ENCODE measurements around the gene HSPA9. TPM values are rescaled to one million over a fixed set of nuclear protein-coding genes. Genes with fewer than 3 reads are reported as not detected.

The HSPA9 gene
- polyA plus RNA-seq, 1 donor (not counting 4 experiments of a cell fraction or from before 2014, with no cell fraction given) = 195 TPM

DNA sequence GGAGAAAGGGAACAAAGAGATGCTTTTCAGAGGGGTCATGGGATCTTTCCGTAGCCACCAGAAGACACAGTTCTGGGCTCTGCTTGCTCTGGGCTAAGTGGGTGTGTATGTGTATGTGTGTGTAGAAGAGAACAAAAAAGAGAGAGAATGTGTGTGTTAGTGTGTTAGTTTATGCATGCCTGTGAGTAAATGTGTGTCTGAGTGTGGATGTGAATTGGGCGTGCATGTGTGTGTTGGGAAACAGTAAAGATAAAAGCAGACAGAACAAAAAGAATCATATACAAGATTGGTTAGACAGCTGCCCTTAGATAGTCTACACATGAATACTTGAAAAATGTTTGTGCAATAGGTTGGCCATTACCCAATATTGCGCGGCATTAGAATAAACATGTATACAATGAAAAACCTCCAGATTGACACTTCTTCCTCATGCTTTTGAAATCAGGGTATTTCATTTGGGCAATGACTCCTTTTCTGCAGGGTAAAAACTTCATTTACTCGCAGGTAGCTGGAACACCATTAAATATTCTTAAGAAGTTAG, 36.5 kb upstream of the HSPA9 start:
- Histone ChIP-seq H3K27ac (ENCODE audit: control insufficient read depth, insufficient read depth, low read length) (no peak overlapping the region), H3K9me1 (ENCODE audit: control insufficient read depth, extremely low read depth, insufficient read depth, low read length) (no peaks in the 10 kb centered on the region), H3K79me2 (ENCODE audit: control insufficient read depth, insufficient read depth, low read length) (no peaks in the 10 kb centered on the region), H3K4me3 (ENCODE audit: control insufficient read depth in 2 of 3, extremely low read depth in 1 of 3, insufficient read depth in 2 of 3, low read depth in 1 of 3, low read length in 3 of 3) (peak overlapping the region in 1 of 3 experiments; percentile 3), H3K4me2 (ENCODE audit: control insufficient read depth, extremely low read depth, insufficient read depth, low read depth, low read length) (peak overlapping the region; percentile 37), H3K9me3 (ENCODE audit: control insufficient read depth, low read depth, low read length) (no peaks in the 10 kb centered on the region), H3K4me1 (ENCODE audit: control insufficient read depth, extremely low read depth, insufficient read depth, low read length) (peaks cover 37% of the 10 kb centered on the region), H3K36me3 (ENCODE audit: control insufficient read depth in 2 of 2, extremely low read depth in 1 of 2, insufficient read depth in 2 of 2, low read length in 2 of 2) (no peaks in the 10 kb centered on the region), H3K9ac (ENCODE audit: control insufficient read depth, extremely low read depth, insufficient read depth, low read length) (no peak overlapping the region), H3K27me3 (ENCODE audit: control insufficient read depth, extremely low read depth, insufficient read depth, low read length) (no peaks in the 10 kb centered on the region), H4K20me1 (ENCODE audit: control insufficient read depth, extremely low read depth, insufficient read depth, low read length) (no peaks in the 10 kb centered on the region), H2AFZ (ENCODE audit: control insufficient read depth, low read length) (peak overlapping the region; percentile 18)
- FAIRE-seq (peak; percentile 29), DNase-seq (ENCODE audit: low read depth, low spot score) (no peak)
- dilution Hi-C loops (cut with MboI; ENCODE audit: extremely low pct_ligation_motif_present, low sequenced_read_pairs) = no loop called here
- TF ChIP-seq, protein P1, sequence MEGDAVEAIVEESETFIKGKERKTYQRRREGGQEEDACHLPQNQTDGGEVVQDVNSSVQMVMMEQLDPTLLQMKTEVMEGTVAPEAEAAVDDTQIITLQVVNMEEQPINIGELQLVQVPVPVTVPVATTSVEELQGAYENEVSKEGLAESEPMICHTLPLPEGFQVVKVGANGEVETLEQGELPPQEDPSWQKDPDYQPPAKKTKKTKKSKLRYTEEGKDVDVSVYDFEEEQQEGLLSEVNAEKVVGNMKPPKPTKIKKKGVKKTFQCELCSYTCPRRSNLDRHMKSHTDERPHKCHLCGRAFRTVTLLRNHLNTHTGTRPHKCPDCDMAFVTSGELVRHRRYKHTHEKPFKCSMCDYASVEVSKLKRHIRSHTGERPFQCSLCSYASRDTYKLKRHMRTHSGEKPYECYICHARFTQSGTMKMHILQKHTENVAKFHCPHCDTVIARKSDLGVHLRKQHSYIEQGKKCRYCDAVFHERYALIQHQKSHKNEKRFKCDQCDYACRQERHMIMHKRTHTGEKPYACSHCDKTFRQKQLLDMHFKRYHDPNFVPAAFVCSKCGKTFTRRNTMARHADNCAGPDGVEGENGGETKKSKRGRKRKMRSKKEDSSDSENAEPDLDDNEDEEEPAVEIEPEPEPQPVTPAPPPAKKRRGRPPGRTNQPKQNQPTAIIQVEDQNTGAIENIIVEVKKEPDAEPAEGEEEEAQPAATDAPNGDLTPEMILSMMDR (optimal IDR thresholded peaks at IDR 0.05 in 1 of 3, IDR thresholded peaks at IDR 0.05 in 1 of 3, conservative IDR thresholded peaks at IDR 0.05 in 1 of 3; ENCODE audit: extremely low read depth in 1 of 3, insufficient read depth in 2 of 3, low read length in 3 of 3) = no peak
- TF ChIP-seq EZH2 (IDR thresholded peaks at IDR 0.05; ENCODE audit: low read length) = no peak

DNA sequence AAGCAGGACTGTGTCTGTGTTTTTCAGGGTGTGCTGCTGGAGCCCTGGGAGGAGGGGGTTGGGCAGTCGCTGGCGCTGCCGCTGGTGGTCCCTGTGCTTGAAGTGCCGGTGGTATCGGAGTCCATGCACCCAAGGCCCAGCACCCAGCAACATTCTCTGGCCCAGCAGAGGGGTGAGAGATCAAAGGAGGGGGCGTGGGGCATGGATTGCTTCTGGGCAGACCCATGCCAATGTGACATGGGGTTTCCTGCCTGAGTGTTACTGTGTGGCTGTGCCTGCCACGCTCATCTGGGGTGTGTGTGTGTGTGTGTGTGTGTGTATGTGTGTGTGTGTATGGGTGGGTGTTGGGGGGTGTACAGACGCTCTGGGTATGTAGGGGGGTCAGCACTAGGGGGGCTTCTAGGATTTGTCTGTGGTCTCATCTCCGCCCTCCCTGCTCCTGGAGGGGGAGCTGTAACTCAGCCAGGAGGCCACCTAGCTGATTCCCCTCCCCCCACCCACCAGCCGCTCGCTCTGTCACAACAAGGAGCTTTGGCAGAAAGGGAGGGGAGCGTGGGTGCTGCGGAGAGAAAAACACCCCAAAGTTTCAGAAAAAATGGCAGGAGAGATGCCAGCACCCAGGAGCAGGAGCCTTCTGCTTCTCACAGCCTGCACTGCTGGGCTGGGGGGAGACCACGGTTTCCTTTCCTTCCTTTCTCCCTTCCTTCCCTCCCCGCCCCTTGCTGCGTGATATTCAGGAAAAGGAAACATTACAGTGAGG, 35.9 kb upstream of the HSPA9 start:
- Histone ChIP-seq H3K9ac (ENCODE audit: control insufficient read depth, extremely low read depth, insufficient read depth, low read length) (no peak overlapping the region), H3K9me1 (ENCODE audit: control insufficient read depth, extremely low read depth, insufficient read depth, low read length) (no peaks in the 10 kb centered on the region), H3K4me2 (ENCODE audit: control insufficient read depth, extremely low read depth, insufficient read depth, low read depth, low read length) (peak overlapping the region; percentile 62), H3K27ac (ENCODE audit: control insufficient read depth, insufficient read depth, low read length) (no peak overlapping the region), H3K4me3 (ENCODE audit: control insufficient read depth in 2 of 3, extremely low read depth in 1 of 3, insufficient read depth in 2 of 3, low read depth in 1 of 3, low read length in 3 of 3) (peak overlapping the region in 1 of 3 experiments; percentile 3), H3K4me1 (ENCODE audit: control insufficient read depth, extremely low read depth, insufficient read depth, low read length) (peaks cover 33% of the 10 kb centered on the region), H4K20me1 (ENCODE audit: control insufficient read depth, extremely low read depth, insufficient read depth, low read length) (no peaks in the 10 kb centered on the region), H3K36me3 (ENCODE audit: control insufficient read depth in 2 of 2, extremely low read depth in 1 of 2, insufficient read depth in 2 of 2, low read length in 2 of 2) (no peaks in the 10 kb centered on the region), H3K9me3 (ENCODE audit: control insufficient read depth, low read depth, low read length) (no peaks in the 10 kb centered on the region), H3K27me3 (ENCODE audit: control insufficient read depth, extremely low read depth, insufficient read depth, low read length) (no peaks in the 10 kb centered on the region), H2AFZ (ENCODE audit: control insufficient read depth, low read length) (peak overlapping the region; percentile 34), H3K79me2 (ENCODE audit: control insufficient read depth, insufficient read depth, low read length) (no peaks in the 10 kb centered on the region)
- dilution Hi-C loops (cut with MboI; ENCODE audit: extremely low pct_ligation_motif_present, low sequenced_read_pairs) = no loop called here
- no peak for DNase-seq (ENCODE audit: low read depth, low spot score)
- no peak for FAIRE-seq
- no peak for TF ChIP-seq EZH2 (IDR thresholded peaks at IDR 0.05; ENCODE audit: low read length)
